Stimulated activated CD8-positive, alpha-beta memory T cell treated with anti-CD3 and anti-CD28 coated beads, Interleukin-15, amount 100 ng/mL, for 24 hours (primary cell): ENCODE measurements around the gene RPS6KA5.
"Not testable (repeated sequence)": the region's sequence is repeated elsewhere in the genome, so short reads cannot be mapped to it uniquely, and the experiment has no call there.

ENCODE experiments used
- DNase-seq: peaks from one replicate; pipeline ENCODE4 v3.0.0-alpha.2; 2020; ENCODE audit warnings: low read depth

RPS6KA5 gene

DNA sequence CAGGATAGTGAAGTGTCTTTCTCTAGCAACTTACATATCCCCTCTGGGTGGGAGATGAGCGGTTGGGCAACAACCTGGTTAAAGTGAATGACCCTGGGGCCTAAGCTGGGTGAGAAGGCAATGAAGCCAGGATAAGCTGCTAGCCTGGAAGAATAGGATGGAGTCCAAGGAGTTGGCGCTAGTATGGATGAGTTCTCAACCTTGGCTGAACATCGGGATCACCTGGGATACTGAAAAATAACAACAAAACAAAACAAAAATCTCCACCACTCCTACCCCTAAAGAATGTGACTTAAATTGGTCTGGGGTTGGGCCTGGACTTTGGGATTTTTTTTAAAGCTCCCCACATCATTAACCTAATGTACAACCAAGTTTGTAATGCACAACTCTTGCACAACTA, 4.8 kb upstream of the RPS6KA5 start:
- DNase-seq: no peak

DNA sequence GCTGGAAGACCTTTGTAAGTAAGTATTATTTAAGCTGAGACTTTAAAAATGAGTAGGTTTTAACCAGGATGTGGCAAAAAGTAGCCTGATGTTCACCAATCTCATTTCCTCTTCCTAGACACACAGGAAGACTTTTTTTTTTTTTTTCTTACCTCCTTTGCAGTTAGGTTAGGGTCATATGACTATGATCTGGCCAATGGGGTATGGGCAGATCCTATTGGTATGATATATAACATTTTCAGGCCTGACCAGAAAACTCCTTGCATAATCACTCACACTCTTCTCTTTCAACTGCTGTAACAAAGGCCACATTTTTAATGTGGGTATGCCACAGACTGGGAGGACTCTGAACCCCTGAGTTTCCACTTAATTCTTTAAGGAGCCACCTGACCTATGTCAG, 2.7 kb upstream of the RPS6KA5 start:
- DNase-seq: no peak

DNA sequence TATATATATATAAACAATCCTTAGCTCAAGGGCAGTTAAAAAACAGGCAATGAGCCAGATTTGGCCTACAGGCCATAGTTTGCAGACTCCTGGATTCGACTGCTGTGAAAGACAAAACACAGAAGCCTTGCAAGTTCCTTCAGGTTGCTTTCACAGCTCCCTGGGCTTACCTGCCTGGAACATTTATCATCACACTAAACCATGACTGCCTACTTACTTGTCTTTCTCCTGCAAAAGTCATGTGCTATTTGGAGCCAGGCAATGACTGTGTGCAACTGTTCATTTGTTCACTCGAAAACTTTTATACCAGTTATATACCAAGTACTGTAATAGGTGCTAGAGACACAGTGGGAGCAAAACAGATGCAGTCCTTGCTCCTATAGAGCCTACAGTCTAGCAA, 2.2 kb upstream of the RPS6KA5 start:
- DNase-seq: no peak

DNA sequence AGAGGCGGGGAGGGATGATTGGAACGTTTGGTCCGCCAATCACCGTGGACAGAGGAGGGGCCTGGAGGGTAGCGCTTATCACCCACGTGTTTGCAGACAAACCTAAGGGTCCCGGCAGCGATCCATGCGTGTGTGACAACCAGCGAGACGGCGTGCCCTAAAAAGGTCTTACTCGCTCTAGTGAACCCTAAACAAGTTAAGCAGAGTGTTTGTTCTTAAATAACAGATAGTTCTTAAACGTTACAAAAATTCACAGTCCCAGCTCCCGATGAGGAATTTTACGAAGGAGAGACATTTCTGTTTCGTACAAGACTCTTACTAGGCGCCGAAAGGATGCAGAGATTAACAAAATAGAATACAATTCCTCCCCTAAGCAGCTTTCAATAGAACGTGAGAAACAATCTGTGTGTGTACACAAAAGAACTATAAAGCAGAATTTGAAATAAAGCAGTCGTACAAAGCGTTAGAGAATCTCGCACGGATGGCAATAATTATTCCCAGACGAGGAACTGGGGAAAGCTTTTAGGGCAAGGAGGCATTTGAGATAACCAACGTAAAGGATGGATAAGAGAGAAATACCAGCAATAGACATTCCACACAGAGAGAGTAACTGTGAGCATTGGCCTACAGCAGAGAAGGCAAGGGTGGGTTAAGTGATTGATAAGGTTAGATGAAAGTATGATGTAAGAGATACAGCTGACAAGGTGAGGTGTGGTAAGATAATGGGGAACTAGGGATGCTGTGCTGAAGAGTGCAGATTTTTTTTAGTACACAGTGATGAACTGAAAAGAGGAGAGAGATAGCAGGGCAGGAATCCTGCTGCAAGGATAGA, 831 bp upstream of the RPS6KA5 start:
- DNase-seq: no peak

DNA sequence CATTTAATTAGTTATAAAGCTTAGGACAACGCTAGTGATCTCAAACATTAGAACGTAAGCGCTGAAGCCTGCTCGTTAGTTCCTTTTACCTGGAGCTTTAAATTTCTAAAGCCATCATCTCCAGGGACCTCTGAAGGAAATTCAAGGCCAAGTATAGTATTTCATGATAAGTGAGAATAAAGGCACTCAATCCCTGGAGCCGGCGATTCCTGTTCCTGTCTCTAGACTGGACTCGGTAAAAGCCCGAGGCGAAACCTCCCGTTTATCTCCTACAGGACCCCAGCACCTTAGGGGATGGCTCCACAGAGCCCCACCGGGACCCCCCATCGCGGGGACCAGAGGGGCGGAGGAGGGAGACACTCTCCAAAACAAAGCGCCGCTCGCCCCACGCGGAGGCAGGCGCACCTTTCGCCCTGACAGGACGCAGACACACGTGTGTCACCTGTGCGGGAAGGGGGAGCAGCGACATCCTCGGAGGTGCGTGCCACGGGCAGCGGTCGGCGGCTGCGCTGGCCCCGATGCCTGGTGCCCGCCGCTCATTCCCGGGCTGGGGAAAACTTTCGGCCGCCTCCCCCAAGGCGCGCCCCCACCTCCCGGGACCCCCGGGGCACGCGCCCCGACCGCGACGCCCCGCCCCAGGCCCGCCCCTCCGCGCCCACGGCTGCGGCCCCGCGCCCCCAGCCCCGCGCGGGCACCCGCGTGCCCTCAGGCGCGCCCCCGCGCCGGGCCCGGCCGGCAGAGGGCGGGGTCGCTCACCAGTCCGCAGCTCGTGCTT, 678 bp downstream of the RPS6KA5 start:
- DNase-seq: peak; percentile 30

DNA sequence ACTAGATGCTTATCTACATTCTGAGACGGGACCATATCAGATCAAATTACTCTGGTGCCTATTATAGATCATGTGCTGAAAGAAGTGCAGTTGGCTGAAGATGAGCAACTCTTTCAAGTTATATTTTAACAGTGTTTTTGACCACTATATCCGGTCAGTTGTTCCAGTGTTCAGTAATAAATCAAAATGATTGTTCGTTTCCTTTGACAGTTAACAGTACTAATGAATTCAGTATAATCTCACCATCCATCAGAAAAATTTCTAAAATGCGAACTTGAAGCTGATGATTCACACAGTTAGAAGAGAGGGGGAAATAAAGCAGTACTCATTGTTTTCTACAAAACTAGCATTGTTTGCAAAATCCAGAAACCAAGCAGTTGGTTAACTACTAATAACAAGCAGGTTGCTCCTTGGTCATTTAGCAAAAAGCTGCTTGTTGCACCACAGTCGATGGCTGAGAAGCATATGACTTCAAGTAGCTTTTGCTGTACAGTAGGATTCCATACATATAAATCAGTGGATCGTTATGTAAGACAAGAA, 2.3 kb downstream of the RPS6KA5 start:
- no peak for DNase-seq

DNA sequence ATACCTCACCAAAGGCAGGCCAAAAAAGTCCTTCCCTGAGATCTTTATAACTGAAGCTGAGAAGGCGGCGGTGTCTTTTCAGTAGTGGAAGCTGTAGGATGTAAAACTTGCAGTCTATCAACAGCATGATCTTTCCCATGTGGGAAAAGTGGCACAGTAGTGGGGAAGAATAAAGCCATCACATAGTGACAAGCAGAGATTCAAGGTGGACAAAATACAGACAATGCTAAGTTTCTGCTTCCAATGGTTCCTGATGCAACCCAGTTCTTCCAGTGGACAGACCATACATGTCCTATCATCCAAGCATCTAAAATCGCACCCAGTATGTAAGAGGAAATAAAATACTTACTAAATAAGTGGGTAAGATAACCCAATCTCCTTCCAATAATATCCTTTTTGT, 4.1 kb downstream of the RPS6KA5 start:
- DNase-seq: no peak

DNA sequence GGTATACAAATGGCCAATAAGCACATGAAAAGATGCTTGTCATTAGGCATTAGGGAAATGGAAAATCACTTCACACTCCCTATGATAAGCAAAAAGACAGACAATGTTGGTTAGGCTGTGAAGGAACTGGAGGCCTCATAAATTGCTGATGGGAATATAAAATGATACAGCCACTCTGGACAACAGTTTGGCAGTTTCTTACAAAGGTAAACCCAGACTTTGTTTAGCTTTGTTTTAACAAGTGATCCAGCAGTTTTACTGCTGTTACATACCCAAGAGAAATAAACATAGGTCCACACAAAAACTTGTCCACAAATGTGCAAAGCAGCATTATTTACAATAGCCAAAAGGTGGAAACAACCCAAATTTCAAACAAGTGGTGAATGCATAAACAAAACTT, 5.4 kb downstream of the RPS6KA5 start:
- no peak for DNase-seq

DNA sequence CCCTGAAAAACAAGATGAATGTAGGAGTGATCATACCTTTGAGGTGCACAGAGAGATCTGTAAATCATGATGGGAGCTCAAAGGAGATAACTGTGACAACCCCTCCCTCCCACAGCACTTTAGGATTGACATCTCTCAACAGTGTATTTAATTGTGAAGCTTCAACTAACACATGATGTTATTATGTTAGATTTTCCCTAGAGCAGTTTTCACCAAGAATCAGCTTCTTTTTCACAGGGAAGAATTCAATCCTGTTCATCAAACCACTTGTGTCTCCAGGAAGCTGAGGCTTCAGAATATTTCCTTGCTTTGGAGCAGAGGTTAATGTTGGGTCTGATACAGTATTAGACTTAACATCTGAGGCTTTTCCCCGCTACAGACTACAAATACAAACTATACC, 11.8 kb downstream of the RPS6KA5 start:
- DNase-seq: no peak

DNA sequence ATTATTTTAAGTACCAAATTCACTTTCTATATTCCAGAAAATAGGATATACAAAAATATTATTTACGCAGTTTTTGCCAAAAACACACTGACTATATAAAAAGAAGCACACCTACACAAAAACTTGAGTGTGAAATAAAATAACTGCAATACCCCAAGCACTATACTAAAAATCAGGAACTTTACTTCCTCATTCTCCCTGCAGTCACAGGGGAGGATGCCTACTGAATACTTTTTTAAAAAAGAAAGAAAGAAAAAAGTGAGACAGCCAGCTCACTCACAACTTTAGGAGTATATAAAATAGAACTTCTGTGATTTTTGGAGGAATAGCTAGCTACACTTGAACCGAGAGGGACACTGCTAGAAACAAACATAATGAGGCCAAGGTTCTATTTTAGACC, 12.2 kb downstream of the RPS6KA5 start:
- no peak for DNase-seq

DNA sequence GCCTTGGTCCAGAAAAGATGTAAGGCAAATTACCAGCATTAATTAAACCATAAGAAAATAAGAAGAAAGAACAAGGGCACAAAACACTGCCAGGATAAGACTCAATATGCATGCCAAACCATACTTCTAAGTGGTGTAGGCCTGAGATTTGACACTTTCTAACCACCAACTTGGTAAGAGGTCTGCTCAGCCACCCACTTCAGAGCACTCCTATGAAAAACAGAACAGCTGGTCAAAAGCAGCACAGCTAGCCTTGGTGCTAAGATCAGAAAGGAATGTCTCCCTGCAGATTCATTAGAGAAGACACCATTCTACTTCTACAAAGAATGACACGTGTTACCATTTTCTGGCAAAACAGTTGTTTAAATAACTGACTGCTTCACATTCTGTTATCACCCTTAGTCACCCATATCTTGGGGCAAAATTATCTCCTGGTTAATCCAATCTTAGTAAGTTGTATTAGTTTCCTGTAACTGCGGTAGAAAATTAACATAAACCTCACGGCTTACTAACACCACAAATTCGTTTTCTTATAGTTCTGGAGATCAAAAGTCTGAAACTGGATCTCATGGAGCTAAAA, 13.2 kb downstream of the RPS6KA5 start:
- no peak for DNase-seq

DNA sequence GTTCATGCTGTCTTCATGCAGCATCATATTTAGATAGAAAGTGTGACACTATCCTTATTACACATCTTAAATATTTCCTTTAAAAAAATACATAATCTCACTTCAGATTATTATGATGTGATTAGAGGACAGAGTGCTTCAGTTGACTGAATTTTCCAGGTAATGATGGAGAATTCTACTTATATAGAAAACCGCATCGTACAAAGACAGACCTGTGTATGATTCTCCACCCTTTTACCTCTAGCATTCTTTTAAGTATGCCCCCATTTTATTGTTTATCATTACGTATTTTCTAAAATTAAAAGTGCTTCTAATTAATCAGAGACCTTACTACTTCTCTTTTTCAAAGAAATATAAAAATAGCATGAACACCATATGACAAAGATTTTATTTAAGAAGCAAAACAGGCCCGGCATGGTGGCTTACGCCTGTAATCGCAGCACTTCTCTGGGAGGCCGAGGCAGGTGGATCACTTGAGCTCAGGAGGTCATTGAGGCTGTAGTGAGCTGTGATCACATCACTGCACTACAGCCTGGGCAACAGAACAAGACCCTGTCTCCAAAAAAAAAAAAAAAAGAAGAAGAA, 13.9 kb downstream of the RPS6KA5 start:
- DNase-seq: no peak

DNA sequence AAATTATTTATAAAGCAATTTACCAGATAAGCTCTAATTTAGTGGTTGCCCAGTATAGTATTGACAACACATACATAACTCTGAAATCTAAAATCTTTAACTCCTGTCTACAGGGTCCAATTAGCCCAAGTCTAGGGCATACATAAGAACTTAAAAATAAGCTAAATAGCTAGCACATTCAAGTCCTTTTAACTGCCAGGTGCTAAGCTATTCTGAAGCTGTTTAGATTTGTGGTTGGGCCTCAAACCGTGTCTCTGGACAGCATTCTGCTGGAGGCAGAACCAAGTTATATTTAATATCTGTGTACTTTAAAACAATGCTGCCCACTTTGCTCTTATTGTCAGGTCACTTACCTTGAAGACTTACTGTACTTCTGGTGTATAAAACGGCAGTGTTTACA, 19.0 kb downstream of the RPS6KA5 start:
- DNase-seq: no peak

DNA sequence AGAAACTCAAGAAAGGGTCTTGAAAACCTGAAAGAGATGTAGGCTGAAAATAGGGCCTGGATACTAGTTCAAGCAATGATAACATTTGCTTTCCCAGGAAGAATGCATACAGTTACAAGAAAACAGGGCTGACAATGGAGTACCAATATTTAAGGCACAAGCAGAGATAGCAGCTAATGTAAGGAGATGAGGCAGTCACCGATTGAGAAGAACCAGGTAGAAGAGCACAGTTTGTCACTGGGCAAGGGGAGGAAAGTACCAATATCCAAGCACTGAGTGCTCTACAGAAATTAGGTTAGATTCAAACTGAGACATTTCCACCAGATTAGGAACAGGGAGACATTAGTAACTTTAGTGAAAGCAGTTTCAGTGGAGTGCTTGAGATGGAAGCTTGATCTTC, 19.9 kb downstream of the RPS6KA5 start:
- no peak for DNase-seq

DNA sequence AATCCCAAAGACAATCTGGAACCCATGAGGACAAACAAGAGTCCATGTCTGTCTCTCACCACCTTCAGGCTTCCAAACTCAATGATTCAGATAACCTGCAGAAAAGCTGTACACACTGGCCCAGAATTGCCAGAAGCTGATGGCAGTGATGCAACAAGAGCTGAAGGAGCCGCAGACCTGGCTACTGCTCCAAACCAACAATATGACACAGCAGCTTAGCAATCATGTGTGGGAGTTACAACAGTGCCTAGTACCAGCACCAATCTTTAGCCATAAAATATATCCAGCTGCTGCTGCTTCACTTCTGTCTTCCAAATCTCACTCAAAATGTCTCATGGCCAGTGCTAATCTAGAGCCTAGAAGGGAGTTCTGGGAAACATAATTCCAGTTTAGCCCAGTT, 22.0 kb downstream of the RPS6KA5 start:
- no peak for DNase-seq

DNA sequence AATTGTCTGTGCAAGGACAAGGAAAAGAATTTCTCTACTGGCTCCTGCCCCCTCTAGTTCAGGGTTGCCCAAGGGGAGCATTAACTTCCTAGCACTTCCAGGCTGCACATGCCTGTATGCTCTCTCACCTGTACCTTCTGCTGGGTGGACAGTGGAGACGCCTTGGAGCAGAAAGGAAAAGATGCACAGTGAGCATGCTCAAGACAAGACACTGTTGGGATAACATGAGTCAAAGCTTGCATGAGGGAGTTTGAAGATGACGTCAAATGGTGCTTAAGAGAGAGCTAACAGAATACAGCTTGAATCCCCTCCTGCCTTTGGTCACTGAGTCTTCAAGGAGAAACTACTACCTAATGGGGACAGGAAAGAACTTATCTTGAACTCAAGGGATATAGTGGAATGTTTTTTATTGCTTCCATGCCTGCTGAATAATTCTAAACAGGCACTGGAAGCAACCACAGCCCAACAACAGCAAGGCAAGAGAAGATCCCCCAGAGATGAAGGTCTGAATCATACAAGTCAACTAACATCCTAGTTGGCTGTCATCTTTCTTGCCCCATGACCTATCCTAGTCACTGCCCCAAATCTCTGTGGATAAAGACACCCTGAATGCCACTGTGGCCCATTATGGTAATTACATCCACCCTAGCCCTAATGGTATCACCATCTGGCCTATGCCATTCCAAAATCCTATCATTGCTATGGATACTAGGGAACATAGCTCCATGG, 23.5 kb downstream of the RPS6KA5 start:
- no peak for DNase-seq

DNA sequence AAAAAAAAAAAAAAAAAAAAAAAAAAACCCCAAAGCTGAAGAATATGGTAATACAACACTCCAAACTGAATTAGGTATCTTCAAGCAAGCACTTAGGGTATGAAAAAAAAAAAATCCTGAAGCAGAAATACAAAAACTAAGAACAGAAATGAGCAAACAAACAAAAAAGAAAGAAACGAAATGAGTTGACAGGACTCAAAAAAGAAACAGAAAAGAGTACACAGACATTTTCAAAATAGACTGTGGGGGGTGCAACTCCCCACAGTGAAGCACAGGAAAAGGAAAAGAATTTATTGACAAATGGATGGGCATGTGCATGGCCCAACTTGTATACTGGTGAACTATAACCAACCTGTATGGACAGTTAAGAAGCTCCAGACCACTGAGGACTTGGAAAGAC, 24.6 kb downstream of the RPS6KA5 start:
- no peak for DNase-seq

DNA sequence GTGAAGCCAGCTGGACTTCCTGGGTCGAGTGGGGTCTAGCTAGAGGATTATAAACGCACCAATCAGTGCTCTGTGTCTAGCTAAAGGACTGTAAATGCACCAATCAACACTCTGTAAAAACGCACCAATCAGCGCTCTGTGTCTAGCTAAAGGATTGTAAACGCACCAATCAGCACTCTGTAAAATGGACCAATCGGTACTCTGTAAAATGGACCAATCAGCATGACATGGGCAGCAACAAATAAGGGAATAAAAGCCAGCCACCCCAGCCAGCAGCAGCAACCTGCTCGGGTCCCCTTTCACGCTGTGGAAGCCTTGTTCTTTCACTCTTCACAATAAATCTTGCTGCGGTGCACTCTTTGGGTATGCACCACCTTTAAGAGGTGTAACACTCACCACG, 26.1 kb downstream of the RPS6KA5 start:
- DNase-seq: not testable (repeated sequence)

DNA sequence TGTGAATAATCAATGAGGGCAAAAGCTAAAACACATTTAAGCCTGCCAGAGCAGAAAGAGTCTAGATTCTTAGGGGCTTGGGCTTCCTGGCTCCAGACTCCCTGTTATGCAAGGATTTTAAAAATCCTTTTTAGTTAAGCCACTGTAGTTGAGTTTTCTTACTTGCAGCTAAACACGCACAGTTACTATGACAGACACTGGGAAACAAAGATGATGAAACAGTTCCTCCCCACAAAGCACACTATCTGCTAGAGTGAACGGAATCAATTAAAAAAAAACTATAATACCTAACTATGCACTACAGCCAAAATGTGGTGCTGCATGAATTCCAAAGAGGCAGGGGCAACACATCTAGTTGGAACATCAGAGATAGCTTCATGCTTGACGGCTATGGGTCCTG, 28.2 kb downstream of the RPS6KA5 start:
- DNase-seq: no peak

DNA sequence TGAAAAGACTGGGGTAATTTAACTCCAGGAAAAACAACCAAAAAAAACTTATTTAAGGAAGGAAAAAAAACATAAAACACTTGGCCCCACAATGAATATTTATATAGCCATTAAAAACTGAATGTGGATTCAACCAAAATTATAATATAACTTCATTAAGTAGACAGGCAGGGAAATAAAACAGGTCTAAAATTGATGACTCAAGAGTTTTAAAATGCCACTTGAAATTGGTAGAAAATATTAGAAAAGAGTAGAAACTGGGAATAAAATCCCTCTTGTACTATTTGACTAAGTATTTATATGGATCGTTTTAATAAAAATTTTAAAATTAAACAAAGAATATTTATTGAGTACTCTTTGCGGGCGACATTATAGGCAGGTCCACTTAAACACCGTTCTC, 28.8 kb downstream of the RPS6KA5 start:
- no peak for DNase-seq

DNA sequence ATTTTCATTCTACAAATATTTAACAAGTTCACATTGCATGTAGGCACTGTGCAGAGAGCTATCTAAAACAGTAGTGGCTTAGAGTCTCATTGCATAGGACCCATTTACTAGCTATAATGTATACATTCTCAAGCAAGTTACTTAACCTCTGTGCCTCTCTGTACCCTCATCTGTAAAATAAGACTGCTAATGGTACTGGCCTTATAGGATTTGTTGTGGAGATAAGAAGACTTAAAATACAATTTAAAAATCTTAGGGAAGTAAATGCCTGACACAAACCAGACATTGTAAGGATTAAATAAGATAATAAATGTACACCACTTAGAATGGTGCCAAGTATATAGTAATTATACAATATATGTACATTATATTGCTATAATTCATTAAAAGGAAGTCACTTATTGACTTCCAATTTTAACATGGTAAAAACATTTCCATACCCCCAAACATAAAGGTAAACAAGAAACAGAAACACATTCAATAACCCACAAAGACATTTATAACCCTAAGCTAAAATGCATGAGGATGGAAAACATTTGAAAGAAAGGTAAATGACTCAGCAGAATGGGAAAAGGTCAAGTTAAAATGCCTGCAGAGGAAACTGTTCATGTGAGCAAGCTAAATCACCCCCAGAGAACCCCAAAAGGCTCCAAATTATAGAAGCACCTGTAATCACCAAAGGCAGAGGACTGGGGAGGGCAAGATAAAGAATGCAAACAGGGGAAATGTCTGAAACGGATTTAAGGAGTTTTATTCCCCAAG, 30.8 kb downstream of the RPS6KA5 start:
- no peak for DNase-seq
